ENCODE results near the gene NECTIN1. TPM values are rescaled to one million over a fixed set of nuclear protein-coding genes. Genes with fewer than 3 reads are reported as not detected.

The NECTIN1 gene
- total RNA-seq, 2 experiments from 2014 or later: 5.8 to 14.3 TPM

DNA sequence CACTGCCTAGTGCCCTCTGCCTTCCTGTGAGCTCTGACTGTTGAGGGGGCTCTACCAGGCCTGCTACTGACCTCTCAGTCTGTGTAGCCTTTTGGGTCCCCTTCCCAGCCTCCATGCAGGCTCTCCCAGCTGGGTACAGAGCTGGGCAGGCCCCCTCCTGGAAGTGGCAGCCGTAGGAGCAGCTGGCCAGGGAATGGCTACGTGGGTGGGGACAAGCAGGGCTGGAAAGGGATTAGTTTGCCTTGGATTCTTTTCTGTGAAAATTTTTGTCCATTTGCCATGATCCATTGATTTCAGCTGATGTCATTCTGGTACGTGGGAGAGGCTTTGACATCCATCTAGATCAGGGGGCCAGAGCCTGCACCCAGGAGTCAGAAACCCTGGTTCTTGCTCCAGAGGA, 23.9 kb upstream of the NECTIN1 start:
- H3K9me3 ChIP-seq (ENCODE audit: low read length): no peaks in the 10 kb centered on the region
- no peak overlapping the region for H3K4me2 ChIP-seq (ENCODE audit: low read length)
- no peak overlapping the region for H2AFZ ChIP-seq (ENCODE audit: low read length)
- intact Hi-C loops (cut with micrococcal nuclease; ENCODE audit: unreplicated experiment): no loop called here
- ChIA-PET POLR2A (interaction anchor here (1.3 kb wide), 1 partner anchor 18 kb away, joined by 3 read pairs; no protein-coding TSS in a partner anchor), CTCF (ENCODE audit: unreplicated experiment) (no interaction called here)
- H3K79me2 ChIP-seq (ENCODE audit: insufficient read depth, low read depth, low read length): no peaks in the 10 kb centered on the region
- no peaks in the 10 kb centered on the region for H3K36me3 ChIP-seq (ENCODE audit: insufficient read depth, low read length)
- no peak for DNase-seq (ENCODE audit: low spot score)
- no peak for TF ChIP-seq EZH2phosphoT487 (IDR thresholded peaks at IDR 0.05; ENCODE audit: borderline replicate concordance, low read depth, low read length)
- TF ChIP-seq, protein P1, sequence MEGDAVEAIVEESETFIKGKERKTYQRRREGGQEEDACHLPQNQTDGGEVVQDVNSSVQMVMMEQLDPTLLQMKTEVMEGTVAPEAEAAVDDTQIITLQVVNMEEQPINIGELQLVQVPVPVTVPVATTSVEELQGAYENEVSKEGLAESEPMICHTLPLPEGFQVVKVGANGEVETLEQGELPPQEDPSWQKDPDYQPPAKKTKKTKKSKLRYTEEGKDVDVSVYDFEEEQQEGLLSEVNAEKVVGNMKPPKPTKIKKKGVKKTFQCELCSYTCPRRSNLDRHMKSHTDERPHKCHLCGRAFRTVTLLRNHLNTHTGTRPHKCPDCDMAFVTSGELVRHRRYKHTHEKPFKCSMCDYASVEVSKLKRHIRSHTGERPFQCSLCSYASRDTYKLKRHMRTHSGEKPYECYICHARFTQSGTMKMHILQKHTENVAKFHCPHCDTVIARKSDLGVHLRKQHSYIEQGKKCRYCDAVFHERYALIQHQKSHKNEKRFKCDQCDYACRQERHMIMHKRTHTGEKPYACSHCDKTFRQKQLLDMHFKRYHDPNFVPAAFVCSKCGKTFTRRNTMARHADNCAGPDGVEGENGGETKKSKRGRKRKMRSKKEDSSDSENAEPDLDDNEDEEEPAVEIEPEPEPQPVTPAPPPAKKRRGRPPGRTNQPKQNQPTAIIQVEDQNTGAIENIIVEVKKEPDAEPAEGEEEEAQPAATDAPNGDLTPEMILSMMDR (conservative IDR thresholded peaks at IDR 0.05; ENCODE audit: low read length): no peak
- no peak overlapping the region for H3K27ac ChIP-seq (ENCODE audit: low read depth, low read length, poor library complexity, severe bottlenecking)
- no TSS peak for BruUV-seq (replicated peaks)
- H3K9me2 ChIP-seq (ENCODE audit: insufficient read depth, low read length): no peaks in the 10 kb centered on the region
- no peak overlapping the region for H3K4me3 ChIP-seq (ENCODE audit: low read depth, low read length, poor library complexity, severe bottlenecking)
- H3K4me1 ChIP-seq (ENCODE audit: insufficient read depth, low read length, poor library complexity, severe bottlenecking): peaks cover 4% of the 10 kb centered on the region
- H4K20me1 ChIP-seq (ENCODE audit: insufficient read depth, low read length): no peaks in the 10 kb centered on the region

GRCh38 chr11:119752345-119752871, 23.4 kb upstream of the NECTIN1 start:
- Histone ChIP-seq H4K20me1 (ENCODE audit: insufficient read depth, low read length) (no peaks in the 10 kb centered on the region), H3K27ac (ENCODE audit: low read depth, low read length, poor library complexity, severe bottlenecking) (no peak overlapping the region), H3K9me2 (ENCODE audit: insufficient read depth, low read length) (no peaks in the 10 kb centered on the region), H3K4me3 (ENCODE audit: low read depth, low read length, poor library complexity, severe bottlenecking) (no peak overlapping the region), H3K9me3 (ENCODE audit: low read length) (no peaks in the 10 kb centered on the region), H2AFZ (ENCODE audit: low read length) (no peak overlapping the region), H3K4me2 (ENCODE audit: low read length) (no peak overlapping the region), H3K79me2 (ENCODE audit: insufficient read depth, low read depth, low read length) (no peaks in the 10 kb centered on the region), H3K36me3 (ENCODE audit: insufficient read depth, low read length) (no peaks in the 10 kb centered on the region), H3K4me1 (ENCODE audit: insufficient read depth, low read length, poor library complexity, severe bottlenecking) (peaks cover 4% of the 10 kb centered on the region)
- CTCF ChIA-PET (ENCODE audit: unreplicated experiment): no interaction called here
- intact Hi-C loops (cut with micrococcal nuclease; ENCODE audit: unreplicated experiment): no loop called here
- no peak for DNase-seq (ENCODE audit: low spot score)
- TF ChIP-seq EZH2phosphoT487 (IDR thresholded peaks at IDR 0.05; ENCODE audit: borderline replicate concordance, low read depth, low read length): no peak
- POLR2A ChIA-PET: interaction anchor here (1.3 kb wide), 1 partner anchor 18 kb away, joined by 3 read pairs; no protein-coding TSS in a partner anchor
- no TSS peak for BruUV-seq (replicated peaks)

DNA sequence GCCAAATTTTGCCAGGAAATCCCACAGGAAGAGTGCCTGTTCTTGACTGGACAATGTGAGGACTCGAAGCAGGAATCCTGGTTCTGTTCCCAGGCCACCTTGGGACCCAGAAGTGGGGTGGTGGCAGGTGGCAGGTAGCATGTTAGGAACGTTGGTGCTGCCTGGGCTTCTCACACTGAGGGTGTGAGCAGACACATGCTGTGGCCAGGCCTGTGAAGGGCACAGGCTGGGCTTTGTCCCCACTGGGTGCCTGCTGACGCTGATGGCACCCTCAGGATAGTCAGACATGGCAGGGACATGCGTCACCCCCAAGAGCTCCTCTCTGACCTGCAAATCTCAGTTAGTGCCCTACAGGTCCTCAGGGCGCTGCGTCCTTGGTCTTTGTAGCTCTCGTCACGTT, 21.1 kb upstream of the NECTIN1 start:
- BruUV-seq (replicated peaks): no TSS peak
- Histone ChIP-seq H3K9me3 (ENCODE audit: low read length) (no peaks in the 10 kb centered on the region), H3K4me2 (ENCODE audit: low read length) (no peak overlapping the region), H3K4me1 (ENCODE audit: insufficient read depth, low read length, poor library complexity, severe bottlenecking) (peaks cover 4% of the 10 kb centered on the region), H3K27ac (ENCODE audit: low read depth, low read length, poor library complexity, severe bottlenecking) (no peak overlapping the region), H3K9me2 (ENCODE audit: insufficient read depth, low read length) (no peaks in the 10 kb centered on the region), H2AFZ (ENCODE audit: low read length) (no peak overlapping the region), H3K36me3 (ENCODE audit: insufficient read depth, low read length) (no peaks in the 10 kb centered on the region), H4K20me1 (ENCODE audit: insufficient read depth, low read length) (no peaks in the 10 kb centered on the region), H3K4me3 (ENCODE audit: low read depth, low read length, poor library complexity, severe bottlenecking) (no peak overlapping the region), H3K79me2 (ENCODE audit: insufficient read depth, low read depth, low read length) (no peaks in the 10 kb centered on the region)
- CTCF ChIA-PET (ENCODE audit: unreplicated experiment): no interaction called here
- DNase-seq (ENCODE audit: low spot score): no peak
- intact Hi-C loops (cut with micrococcal nuclease; ENCODE audit: unreplicated experiment): no loop called here
- no peak for TF ChIP-seq EZH2phosphoT487 (IDR thresholded peaks at IDR 0.05; ENCODE audit: borderline replicate concordance, low read depth, low read length)
- TF ChIP-seq, protein P1 (conservative IDR thresholded peaks at IDR 0.05; ENCODE audit: low read length): no peak
- POLR2A ChIA-PET: no interaction called here

All from OCI-LY7 (cell line).